Measurements from ENCODE around the gene SELENOW.

Gene SELENOW

GRCh38 chr19:47819858-47820257 lies 41.4 kb downstream of the SELENOW start:
- H3K4me3 ChIP-seq (ENCODE audit: low read depth, low read length) = no peak overlapping the region
- DNase-seq (ENCODE audit: low read depth) = no peak
- TF ChIP-seq CTCF (conservative IDR thresholded peaks at IDR 0.05; ENCODE audit: low read depth, low read length) = no peak

GRCh38 chr19:47820410-47820809 lies 41.9 kb downstream of the SELENOW start:
- no peak for DNase-seq (ENCODE audit: low read depth)
- no peak overlapping the region for H3K4me3 ChIP-seq (ENCODE audit: low read depth, low read length)
- no peak for TF ChIP-seq CTCF (conservative IDR thresholded peaks at IDR 0.05; ENCODE audit: low read depth, low read length)

DNA sequence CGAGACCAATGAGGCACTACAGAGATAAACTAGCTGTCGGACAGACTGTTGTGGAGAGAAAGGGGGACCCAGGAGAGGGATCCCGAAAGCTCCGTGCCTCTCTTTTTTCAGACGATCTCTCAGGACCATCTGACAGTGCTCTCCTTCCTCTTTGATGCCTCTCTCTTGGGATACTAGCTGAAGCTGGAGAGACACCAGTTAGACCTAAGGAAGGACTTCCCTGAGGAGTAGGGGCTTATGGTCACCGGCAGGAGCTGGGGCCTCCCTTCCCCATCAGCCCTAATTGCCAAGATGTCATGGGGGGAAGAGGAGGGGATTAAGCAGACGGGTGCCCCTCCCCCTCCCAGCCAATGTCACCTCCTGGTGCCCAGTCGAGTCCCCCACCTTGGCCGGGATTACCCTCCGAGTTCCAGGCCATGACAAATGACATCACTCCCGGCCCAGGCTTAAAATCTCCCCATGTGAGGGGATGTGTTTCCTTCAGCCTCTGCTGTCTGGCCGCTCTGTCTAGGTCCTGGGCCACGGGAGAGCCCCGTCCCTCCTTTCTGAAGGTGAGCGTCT lies 43.0 kb downstream of the SELENOW start, which contains the start of gene CRX:
CRX (plus strand) TSS at position 478 of the 561 bp plus-strand sequence. CDS start 12,507 bp downstream, outside the sequence.
- no peak within 1 kb of the TSS for H3K4me3 ChIP-seq (ENCODE audit: low read depth, low read length)
- TF ChIP-seq CTCF (conservative IDR thresholded peaks at IDR 0.05; ENCODE audit: low read depth, low read length) = no peak
- no peak for DNase-seq (ENCODE audit: low read depth)

DNA sequence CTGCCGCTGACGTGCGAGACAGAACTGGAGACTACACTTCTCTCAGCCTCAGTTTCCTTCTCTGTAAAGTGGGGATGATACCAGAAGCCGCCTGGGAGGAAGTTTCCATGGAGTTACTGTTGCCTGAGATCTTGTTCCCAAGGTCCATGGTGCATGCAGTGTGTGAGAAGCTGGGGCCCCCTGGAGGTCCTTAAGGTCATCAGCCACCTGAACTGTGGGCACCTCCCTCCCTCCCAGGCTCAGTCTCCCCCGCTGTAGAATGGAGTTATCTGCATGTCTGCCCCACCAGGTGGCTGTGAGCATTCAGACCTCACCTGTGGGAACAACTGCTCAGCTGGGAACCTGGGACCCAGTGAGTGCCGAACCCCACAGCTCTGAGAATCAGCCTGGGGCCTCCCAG lies 45.9 kb downstream of the SELENOW start:
- TF ChIP-seq CTCF (conservative IDR thresholded peaks at IDR 0.05; ENCODE audit: low read depth, low read length) = no peak
- no peak for DNase-seq (ENCODE audit: low read depth)
- no peak overlapping the region for H3K4me3 ChIP-seq (ENCODE audit: low read depth, low read length)

DNA sequence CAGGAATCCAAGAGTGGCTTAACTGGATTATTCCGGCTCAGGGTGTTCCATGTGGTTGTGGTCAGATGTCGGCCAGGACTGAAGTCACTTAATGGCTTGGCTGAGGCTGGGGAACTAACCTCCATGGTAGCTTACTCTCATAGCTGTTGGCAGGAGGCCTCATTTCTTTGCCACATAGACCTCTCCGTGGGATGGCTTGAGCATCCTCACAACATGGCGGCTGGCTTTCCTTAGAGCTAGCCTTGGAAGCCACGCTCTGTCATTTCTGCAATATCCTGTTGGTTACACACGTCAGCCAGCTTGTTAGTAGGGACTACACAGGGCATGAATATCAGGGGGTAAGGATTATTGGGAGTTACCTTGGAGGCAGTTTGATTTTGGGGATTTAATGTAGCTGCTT lies 48.3 kb downstream of the SELENOW start:
- H3K4me3 ChIP-seq (ENCODE audit: low read depth, low read length) = no peak overlapping the region
- no peak for TF ChIP-seq CTCF (conservative IDR thresholded peaks at IDR 0.05; ENCODE audit: low read depth, low read length)
- DNase-seq (ENCODE audit: low read depth) = no peak

DNA sequence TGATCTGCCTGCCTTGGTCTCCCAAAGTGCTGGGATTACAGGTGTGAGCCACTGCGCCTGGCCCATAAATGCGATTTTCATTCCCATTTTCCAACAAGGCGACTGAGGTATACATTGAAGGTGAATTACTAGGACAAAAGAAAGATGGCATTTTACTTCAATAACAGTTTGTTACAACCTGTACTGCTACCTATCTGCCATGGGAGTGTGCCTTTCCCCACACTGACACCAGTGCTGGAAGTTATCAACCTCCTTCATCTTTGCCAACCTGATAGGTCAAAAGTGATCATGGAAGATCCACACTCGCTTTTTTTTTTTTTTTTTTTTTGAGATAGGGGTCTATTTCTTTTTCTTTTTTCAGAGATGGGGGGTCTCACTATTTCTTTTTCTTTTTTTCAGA lies 54.2 kb downstream of the SELENOW start:
- TF ChIP-seq CTCF (conservative IDR thresholded peaks at IDR 0.05; ENCODE audit: low read depth, low read length) = no peak
- no peak overlapping the region for H3K4me3 ChIP-seq (ENCODE audit: low read depth, low read length)
- no peak for DNase-seq (ENCODE audit: low read depth)

All from choroid plexus epithelial cell (primary cell).